Left colon (tissue), 2 donors: ENCODE results near the gene HTRA3. TPM values are rescaled to one million over a fixed set of nuclear protein-coding genes. Genes with fewer than 3 reads are reported as not detected.

ENCODE experiments used
- ATAC-seq: fragments of 200-7000 bp; cut with Tn5 transposase; one replicate; pipeline ENCODE4 v1.9.1; 2020; ENCODE audit warnings: mild to moderate bottlenecking, moderate library complexity
- DNase-seq, 2 donors: peaks; one replicate each; pipeline ENCODE4 v3.0.0-alpha.2; 2020
- intact Hi-C, 2 donors: fragments of 100-400 bp; cut with DNase I in 1 of 2; cut with micrococcal nuclease in 1 of 2; formaldehyde crosslinking; loops; one replicate each; pipeline versions ENCODE4 v1.11.2 to v1.14.0; 2022; cut with DNase I, micrococcal nuclease
- total RNA-seq, 2 donors: library from RNA; stranded (reverse); fragmentation: NEBNext Ultra II Directional; extraction: Animal tissue kit (Norgen Biotek cat#: 25700); gene quantifications; one replicate each; pipeline ENCODE4 v1.2.1, GENCODE V29; 2021
- donor health status: DM: no; HTN: no; CAD: no.
- donor health status: DM: yes; HTN: yes; CAD: no.

Gene HTRA3
- total RNA-seq, 2 donors from 2014 or later, result 2.5 to 6.6 TPM

DNA sequence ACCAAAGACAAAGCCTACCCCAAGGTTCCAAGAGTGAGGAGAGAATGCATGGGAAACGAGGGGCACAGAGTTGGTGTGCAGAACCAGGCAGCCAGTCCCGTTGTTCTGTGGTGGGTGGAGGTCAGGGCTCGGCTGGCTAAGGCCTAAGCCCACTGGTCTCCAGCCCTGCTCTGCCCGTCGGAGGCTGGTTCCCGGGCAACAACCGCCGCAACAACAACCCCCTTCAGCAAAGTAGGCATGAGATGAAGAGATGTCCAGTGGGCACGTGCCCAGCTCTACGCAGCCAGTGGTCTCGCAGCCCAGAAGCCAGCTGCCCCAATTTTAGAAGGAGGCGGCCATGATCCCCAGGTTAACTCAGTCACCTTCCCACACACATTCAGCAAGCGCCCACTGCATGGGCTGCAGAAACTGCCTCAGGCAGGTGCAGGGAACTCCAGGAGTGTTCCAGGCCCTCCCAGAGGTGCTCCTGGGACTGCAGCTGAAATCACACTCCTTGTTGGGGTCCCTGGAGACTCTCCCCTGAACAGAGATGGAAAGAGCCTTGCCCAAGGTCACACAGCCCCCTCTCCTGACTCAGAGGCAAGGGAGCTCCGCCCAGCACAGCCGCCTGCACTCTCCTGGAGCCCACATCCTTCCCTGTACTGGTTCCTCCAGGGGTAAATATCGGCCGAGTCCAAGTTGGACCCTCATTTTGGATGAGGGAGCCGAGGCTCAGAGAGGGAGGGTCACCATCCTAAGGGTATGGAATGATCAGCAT lies 25.4 kb upstream of the HTRA3 start:
- ATAC-seq, result no peak
- intact Hi-C loops, result loop anchor here in 1 of 2 donors (5.0 kb wide), 1 partner anchor 158 kb away; no protein-coding TSS in a partner anchor
- DNase-seq, result no peak

DNA sequence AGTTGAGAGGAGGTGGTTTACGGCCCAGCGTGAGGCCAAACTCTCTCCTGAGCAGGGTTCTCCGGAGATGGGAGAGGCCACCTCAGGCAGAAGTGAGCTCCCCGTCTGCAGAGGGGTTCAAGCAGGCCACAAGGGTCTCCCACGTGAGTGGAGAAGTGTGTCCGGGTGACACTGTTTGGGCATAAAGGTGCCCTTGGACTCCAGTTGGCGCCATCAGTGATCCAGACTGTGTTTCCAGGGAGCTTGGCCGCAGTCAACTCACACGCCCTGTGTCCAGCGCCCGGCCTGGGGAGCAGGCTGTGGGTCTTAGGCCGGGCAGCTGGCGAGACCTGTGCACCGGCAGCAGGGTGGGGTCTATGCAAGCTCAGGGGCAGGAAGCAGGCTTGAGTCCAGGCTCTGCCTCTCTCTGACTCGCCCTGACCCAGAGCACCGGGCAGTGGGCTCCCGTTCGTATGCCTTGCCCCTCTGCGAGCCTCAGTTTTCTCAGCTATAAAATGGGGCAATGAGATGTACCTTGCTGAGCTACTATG lies 24.6 kb upstream of the HTRA3 start:
- no peak for ATAC-seq
- intact Hi-C loops, result loop anchor here in 1 of 2 donors (5.0 kb wide), 1 partner anchor 157 kb away; no protein-coding TSS in a partner anchor
- no peak for DNase-seq

DNA sequence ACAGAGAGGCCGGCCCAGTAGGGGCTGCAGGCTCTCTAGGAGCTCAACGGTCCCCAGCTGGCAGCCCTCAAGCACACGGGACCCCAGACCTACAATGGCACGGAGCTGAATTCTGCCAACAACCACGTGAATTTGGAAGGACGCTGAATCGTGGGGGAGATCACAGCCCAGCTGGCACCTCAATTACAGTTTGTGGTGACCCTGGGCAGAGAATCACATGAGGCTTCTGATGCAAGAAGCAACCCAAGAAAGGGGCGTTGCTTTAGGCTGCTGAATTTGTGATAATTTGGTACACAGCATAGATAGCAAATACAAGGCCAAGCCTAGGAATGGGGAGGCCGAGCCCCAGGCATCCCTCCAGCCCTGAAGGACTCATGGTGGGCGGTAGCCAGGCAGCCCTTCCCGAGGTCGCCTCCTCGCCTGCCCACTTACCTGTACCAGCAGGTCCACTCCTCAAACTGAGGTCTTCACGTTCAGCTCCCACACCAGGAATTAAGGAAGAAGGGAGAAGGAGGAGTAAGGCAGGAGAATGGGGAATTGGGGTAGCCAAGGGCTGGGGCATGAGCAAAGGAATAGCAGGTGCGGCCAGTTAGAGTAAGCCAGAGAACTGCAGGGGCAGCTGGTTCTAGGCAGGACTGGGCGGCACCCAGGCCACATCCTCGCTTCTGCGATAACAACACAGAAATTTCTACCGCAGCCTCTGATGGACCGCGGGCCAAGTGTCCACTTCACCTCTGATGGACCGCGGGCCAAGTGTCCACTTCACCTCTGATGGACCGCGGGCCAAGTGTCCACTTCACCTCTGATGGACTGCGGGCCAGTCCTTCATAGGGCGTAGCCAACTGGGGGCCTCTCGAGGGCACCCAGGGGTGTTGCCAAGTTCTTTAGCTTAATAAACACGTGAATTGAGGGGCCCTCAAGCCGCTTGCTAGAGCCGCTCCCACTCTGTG lies 23.4 kb upstream of the HTRA3 start:
- ATAC-seq (no peak), DNase-seq (no peak)
- intact Hi-C loops, result no loop called here

DNA sequence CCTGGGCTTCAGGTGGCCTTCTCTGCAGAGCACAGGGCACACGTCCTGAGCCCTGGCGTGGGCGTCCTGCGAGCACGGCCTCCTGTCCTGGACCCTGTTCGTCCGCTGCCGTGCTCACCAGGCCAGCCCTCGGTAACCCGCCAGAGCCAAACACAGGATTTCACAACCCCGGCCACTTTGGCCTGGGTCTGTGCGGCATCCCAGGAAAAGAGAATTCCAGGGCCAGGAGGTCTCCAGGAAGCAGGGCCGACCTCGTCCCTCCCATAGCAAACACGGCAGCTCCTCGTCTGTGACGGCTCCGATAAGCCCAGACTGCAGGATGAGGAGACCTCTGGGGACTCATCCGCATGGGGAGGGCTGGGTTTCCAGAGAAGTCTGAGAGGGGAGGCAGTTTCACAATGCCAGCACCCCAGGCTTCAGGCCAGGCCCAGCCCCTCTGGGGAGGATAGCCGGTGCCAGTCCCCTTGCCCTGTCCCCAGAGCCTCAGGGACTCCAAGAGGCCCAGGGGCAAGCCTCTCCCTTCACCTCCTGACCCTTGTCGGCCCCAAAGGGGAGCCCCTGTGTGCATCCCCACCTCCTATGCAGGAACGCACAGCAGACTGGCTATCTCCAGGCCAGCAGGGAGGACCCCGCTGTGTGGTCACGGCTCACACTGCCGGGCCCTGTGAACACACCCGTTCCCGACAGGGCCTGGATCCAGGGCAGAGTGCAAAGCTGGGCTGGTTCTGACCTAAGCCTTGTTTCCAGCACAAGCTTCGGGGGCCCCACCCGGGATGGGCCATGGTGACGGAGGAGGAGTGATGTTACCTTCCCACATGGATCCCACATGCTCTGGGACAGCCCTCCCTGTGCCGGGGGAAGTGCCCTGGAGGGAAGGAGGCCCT lies 22.3 kb upstream of the HTRA3 start:
- intact Hi-C loops, result no loop called here
- DNase-seq, result no peak
- no peak for ATAC-seq

DNA sequence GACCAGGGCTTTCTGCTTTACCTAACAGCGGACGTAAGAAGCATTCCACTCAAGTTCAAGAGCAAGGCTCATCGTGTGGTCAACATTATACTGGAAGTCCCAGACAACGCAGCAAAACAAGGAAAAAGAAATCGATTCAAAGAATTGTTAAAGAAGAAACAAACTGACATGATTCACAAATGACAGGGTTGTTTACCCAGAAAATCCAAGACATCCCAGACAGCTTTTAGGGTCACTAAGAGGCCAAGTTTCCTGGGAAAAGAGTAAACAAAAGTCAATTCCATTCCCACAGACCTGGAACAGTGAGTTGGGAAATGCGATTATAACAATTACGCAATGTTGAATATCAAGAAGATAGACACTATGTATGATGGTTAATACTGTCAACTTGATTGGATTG lies 21.5 kb upstream of the HTRA3 start:
- no peak for ATAC-seq

DNA sequence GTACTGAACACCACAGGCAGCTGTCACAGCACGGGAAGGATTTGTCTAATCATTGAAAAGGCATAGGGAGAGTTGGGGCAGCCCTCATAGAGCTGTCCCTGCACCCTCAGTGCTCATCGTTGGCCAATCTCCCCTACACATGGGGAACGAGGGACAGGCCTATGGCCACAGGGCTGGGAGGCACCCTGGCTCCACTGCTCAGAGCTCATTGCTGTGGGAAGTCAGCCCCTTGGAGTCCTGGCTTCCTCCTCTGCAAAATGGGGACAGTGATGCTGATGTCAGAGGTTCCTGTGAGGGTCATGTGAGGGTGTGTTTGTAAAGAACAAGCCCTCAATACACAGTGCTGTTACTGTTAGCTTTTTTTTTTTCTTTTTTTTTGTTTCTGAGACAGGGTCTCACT lies 19.3 kb upstream of the HTRA3 start:
- ATAC-seq, result no peak
- intact Hi-C loops, result no loop called here
- DNase-seq, result no peak

More for the DNA sequence above, 21.5 kb upstream of the HTRA3 start:
- intact Hi-C loops, result no loop called here
- no peak for DNase-seq

DNA sequence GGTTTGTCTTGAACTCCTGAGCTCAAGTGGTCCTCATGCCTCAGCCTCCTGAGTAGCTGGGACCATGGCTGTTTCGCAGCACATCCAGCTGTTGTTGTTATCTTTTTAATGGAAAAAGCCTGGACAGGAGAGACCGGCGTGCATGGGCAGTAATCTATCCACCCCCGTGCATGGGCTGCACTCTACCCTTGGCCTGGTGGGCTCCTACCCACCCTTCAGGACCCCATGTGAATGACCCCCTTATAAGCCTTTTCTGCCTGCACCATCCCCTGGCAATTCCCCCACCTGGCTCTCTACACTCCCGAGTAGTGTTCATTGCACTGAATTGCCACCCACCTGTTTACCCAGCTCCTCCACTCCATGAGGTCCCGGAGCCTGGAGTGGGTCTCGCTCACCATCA lies 18.9 kb upstream of the HTRA3 start:
- intact Hi-C loops, result no loop called here
- DNase-seq, result no peak
- no peak for ATAC-seq

DNA sequence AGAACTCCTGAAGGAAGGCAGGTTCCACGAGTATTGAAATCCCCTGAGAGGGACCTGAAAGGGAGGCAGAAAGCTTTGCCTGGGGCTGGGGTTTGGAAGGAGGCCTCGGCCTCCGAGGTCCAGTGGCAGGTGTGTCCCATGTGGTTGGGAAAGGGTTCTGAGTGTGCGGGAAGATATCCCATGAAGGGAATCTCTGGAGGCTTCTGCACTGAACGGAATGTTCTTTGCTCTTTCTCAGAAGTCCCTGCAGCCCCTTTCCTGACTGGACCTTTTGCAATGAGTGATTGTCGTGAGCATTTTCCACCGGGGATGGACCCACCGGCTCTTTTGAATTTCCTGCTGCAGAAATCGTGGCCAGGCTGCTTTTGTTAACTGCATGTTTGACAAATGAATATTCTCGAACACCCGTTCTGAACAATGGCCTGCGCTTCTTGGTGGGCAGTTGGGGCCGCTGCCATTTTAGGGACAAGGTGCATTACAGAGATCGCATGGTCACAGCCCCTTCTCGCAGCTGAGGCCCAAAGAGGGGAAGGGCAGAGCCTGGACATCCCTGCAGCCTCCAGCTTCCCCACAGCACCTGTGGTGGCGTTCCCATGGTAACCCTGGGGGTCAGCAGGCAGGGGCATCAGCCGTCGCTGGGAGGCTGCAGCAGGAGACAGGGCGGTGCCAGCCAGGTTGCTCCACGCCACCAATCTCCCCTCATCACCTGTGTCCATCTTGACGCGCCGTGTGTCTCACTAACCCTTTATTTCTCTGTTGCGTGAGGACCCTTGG lies 18.3 kb upstream of the HTRA3 start:
- intact Hi-C loops, result no loop called here
- ATAC-seq (no peak), DNase-seq (no peak)

DNA sequence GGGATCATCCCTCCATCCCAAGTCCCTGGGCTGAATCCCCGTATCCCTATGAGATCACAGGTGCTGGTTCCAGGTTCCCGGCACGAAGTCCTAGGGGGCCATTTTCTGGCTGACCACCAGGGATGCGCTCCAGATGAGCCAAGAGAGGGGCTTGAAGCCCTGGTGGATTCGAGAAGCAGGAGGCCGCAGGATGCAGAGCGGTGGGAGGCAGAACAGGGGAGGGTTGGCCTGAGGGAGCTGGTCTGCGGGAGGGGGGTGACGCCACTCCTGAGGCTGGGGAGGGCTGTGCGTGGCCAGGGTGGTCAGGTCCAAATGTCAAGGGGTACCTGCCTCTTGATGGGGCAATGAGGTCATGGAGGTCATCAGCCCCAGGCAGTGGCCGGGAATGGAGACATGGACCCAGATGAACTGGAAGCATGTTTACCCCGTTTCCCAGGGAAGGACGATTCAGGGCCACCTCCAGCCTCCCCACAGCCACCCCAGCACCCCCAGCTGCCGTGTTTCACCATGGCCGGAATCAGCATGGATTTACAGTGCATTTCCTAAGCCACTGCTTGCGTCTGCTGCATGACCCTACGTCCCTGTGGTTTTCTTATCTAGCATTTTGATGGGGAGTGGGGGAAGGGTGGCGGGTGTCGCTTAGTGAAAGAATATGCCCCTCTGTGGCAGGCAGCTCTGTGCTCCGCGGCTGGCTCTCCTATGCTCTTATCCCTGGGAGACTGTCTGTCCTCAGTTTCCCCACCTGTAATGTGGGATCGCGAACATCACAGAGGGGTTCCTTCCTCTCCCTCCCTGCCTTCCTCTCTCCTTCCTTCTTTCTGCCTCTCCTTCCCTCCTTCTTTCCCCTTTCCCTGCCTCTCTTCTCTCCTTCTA lies 17.0 kb upstream of the HTRA3 start:
- no peak for DNase-seq
- ATAC-seq, result no peak
- intact Hi-C loops, result no loop called here

DNA sequence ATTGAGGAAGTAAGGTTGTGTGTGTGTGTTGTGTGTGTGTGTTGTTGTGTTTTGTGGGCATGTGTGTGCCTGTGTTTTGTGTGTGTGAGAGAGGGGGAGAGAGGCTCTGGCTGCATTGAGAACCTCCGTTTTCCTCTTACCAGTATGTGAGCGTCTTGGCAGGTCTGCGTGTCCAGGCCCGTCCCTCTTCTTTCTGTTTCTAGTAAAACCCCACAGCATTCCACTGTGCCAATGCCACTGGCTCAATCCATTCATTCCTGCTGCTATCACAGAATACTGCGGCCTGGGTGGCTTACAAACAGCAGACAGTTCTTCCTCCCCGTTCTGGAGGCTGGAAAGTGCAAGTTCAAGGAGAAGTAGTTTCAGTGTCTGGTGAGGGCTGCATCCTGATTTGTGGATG lies 15.5 kb upstream of the HTRA3 start:
- intact Hi-C loops, result no loop called here
- ATAC-seq (no peak), DNase-seq (no peak)

DNA sequence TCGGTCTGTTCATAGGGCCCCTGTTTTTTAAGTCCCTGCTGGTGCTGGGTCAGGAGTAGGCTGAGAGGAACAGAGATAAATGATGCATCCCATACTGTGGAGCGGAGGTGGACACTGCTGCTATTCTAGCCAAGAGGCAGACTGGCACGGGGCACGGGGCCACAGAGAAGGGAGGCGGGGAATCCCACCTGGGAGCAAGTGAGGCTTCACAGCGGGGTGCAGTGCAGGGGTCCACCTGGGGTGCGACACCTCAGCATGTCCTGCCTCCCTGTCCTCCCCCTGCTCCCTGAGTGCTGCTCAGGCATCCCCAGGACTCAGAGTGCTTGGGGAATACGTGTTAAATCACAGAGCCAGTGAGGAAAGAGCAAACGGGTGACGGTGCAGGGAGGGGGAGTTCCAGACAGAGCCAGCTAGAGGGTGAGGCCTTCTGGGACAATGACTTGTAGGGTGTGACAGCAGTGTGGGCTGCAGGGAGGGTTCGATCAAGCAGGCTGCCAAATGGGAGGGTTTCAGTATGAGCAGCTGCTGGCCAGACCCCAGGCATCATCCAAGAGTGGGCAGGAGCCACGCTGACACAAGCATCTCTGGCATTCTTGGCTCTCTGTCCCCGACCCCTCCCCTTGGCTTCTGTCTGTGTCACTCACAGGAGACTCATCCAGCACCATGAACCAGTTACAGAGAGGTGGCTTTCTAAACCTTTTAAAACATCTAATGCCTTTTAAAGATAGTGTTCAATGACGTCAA lies 13.7 kb upstream of the HTRA3 start:
- DNase-seq (no peak), ATAC-seq (no peak)
- intact Hi-C loops, result no loop called here

DNA sequence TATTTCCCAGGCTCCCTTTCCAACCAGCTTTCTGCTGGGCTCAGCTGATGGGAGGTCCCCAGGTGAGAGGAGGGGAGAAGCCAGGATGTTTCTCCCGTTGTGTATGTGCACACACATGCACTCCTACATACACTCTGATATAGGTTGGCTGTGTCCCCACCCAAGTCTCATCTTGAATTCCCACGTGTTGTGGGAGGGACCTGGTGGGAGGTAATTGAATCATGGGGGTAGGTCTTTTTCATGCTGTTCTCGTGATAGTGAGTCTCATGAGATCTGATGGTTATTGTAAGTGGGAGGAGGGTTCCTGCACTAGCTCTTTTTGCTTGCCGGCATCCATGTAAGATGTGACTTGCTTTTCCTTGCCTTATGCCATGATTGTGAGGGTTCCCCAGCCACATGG lies 11.7 kb upstream of the HTRA3 start:
- ATAC-seq, result no peak
- intact Hi-C loops, result no loop called here
- DNase-seq, result no peak

DNA sequence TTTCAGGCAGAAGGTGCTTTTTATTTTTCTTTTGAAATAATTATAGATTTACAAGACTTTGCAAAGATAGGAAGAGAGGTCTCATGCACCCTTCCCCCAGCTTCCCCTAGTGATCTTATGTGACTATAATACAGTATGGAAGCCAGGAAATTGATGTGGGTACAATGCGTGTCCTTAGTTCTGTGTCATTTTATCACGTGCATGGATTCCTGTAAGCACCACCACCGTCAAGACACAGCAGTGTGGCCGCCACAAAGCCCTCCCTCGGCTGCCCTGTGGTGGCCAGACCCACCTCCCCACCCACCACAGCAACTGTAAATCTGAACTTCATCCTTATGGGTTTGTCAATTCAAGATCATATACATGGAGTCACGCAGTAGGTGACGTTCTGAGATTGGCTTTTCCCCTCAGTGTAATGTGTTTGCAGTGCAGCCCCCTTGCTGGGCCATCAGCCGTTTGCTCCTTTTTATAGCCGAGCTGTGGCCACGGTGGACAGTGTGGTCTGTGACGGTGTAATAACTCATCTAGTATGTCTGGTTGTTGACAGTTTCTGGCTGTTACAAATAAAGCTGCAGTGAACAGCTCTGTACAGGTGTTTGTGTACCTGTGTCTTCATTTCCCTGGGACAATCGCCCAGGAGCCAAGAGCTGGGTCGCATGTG lies 10.9 kb upstream of the HTRA3 start:
- intact Hi-C loops, result no loop called here
- ATAC-seq, result no peak
- DNase-seq, result no peak

DNA sequence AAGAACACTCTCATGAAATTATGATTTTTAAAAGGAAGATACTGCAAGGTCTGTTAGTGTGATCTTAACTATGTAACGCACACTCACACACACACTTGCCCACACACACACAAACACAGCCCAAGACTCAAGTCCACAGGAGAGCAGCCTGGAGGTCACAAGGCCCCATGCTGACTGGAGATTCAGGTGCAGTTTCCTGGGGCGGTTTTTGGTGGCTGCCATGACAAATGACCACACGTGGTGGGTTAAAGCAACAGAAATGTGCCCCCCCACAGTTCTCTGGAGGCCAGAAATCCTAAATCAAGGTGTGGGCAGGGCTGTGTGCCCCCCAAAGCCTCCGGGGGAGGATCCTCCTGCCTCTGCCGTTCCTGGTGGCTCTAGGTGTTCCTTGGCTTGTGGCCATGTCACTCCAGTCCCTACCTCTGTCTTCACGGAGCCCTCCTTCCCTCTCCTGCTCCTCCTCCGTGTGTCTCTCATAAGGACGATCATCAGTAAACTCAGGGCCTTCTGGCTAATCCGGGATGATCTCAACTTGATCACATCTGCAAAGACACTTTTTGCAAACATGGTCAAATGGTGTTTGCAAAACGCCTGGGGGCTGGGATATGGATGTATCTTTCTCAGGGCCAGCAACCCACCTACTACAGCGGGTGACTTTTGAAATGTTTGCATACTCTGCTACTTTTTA lies 9.7 kb upstream of the HTRA3 start:
- DNase-seq (no peak), ATAC-seq (no peak)
- intact Hi-C loops, result no loop called here

DNA sequence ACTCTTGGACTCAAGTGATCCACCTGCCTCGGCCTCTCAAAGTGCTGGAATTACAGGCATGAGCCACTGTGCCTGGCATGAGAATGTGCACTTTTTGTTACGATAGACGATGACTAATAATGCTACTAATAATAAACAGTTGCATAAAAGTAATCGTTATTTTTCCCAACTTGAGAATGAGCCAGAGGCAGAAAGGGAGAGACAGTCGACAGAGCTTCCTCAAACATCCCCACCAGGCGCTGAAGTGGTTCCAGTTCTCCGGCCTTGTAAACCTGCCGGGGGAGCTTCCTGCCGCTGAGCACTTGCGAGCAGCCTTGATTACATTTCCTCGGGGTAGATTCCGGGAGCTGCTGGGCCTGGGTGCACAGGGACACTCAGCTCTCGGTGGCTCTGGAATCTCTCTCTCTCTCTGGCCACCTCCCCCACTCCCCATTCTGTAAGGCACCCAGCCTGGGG lies 8.9 kb upstream of the HTRA3 start:
- no peak for ATAC-seq
- intact Hi-C loops, result no loop called here

More for the DNA sequence above, 8.9 kb upstream of the HTRA3 start:
- no peak for DNase-seq
